GM12878 (cell line): ENCODE data around the gene NRXN3. TPM values are rescaled to one million over a fixed set of nuclear protein-coding genes. Genes with fewer than 3 reads are reported as not detected.
A peak's percentile ranks its signal among the peaks of the same experiment; 100 is the strongest.

Experiments used
- ATAC-seq: fragments of 200-7000 bp; cut with Tn5 transposase; 3 replicates; pipeline ENCODE4 v1.9.1; 2020; ENCODE audit warnings: mild to moderate bottlenecking, moderate library complexity
- BruUV-seq: library from RNA; stranded (reverse); fragments of 400-500 nt; replicated peaks from 2 replicates; lab custom pipeline; 2021; lab: Mats Ljungman, UMichigan
- CTCF ChIA-PET: fragments of 300-600 bp; sonication (Branson Sonifier 250); formaldehyde crosslinking; extraction: SDS; loops from one replicate; lab custom pipeline; 2021; ENCODE audit warnings: inconsistent platforms; lab: Yijun Ruan, JAX
- POLR2A ChIA-PET: fragments of 350-600 bp; formaldehyde crosslinking; extraction: SDS; loops from one replicate; lab custom pipeline; 2021; ENCODE audit warnings: inconsistent platforms; lab: Charles Lee
- RAD21 ChIA-PET: fragments of 300-600 bp; sonication (Branson Sonifier 250); formaldehyde crosslinking; loops from one replicate; lab custom pipeline; 2023; ENCODE audit warnings: antibody characterized with exemption; ENCODE audit not compliant: unreplicated experiment; lab: Charles Lee
- SMC1A ChIA-PET: fragments of 300-600 bp; sonication (Branson Sonifier 250); formaldehyde crosslinking; loops from one replicate; lab custom pipeline; 2023; ENCODE audit not compliant: unreplicated experiment, uncharacterized antibody; lab: Charles Lee
- DNase-seq: peaks from one replicate; pipeline ENCODE4 v3.0.0-alpha.2; 2011; ENCODE audit warnings: low read depth, low spot score
- FAIRE-seq: peaks from 3 replicates; lab custom pipeline; 2011; peaks lifted over from hg19 to GRCh38; lab: Jason Lieb, UNC
- H2AFZ ChIP-seq: 2 replicates; pipeline ENCODE4 v1.6.0; 2011; ENCODE audit warnings: low read depth, low read length, control low read depth; ENCODE audit not compliant: control insufficient read depth
- H3K27ac ChIP-seq: 2 replicates; pipeline ENCODE4 v1.5.1; 2011; ENCODE audit warnings: control low read depth; ENCODE audit not compliant: control insufficient read depth, insufficient read depth
- H3K27me3 ChIP-seq, 2 experiments: replicated peaks in 1 of 2; 2 replicates each; pipeline versions ENCODE4 v1.6.0 to v1.6.1; 2011; ENCODE audit warnings: low read length in 1 of 2; ENCODE audit not compliant: control insufficient read depth in 2 of 2, insufficient read depth in 2 of 2
- H3K36me3 ChIP-seq, 2 experiments: 2 replicates each; pipeline ENCODE4 v1.5.1; 2011; ENCODE audit warnings: low read length in 1 of 2; ENCODE audit not compliant: control insufficient read depth in 2 of 2, insufficient read depth in 2 of 2
- H3K4me1 ChIP-seq: 2 replicates; pipeline ENCODE4 v1.6.1; 2011; ENCODE audit warnings: mild to moderate bottlenecking, low read length, moderate library complexity, mixed read lengths; ENCODE audit not compliant: control insufficient read depth, insufficient read depth
- H3K4me2 ChIP-seq: 2 replicates; pipeline ENCODE4 v1.6.0; 2011; ENCODE audit warnings: control low read depth; ENCODE audit not compliant: control insufficient read depth, insufficient read depth
- H3K4me3 ChIP-seq: fragments of 200-600 bp; sonication (generic); 2 replicates; pipeline ENCODE4 v1.5.1; 2016
- H3K79me2 ChIP-seq: 2 replicates; pipeline ENCODE4 v1.6.0; 2011; ENCODE audit warnings: low read length; ENCODE audit not compliant: control insufficient read depth, insufficient read depth
- H3K9ac ChIP-seq: 2 replicates; pipeline ENCODE4 v1.8.0; 2011; ENCODE audit warnings: low read length, control low read depth, mixed read lengths; ENCODE audit not compliant: control insufficient read depth, insufficient read depth
- H3K9me3 ChIP-seq: replicated peaks from 3 replicates; pipeline ENCODE4 v1.5.1; 2011; ENCODE audit warnings: mild to moderate bottlenecking, low read length; ENCODE audit not compliant: control insufficient read depth, insufficient read depth
- H4K20me1 ChIP-seq: 2 replicates; pipeline ENCODE4 v1.6.0; 2011; ENCODE audit not compliant: control insufficient read depth, insufficient read depth
- KAT2A ChIP-seq: conservative IDR thresholded peaks from 2 replicates; pipeline ENCODE4 v1.6.1; 2011; ENCODE audit warnings: low read depth, low read length; ENCODE audit not compliant: control insufficient read depth
- MEF2B ChIP-seq: fragments of 450-650 bp; IDR thresholded peaks from 2 replicates; pipeline ENCODE4 v1.6.1; 2018; ENCODE audit warnings: mild to moderate bottlenecking, moderate library complexity; ENCODE audit not compliant: partially characterized antibody, poor library complexity, severe bottlenecking
- MTA2 ChIP-seq: fragments of 450-650 bp; IDR thresholded peaks from 2 replicates; pipeline ENCODE4 v1.6.1; 2016; ENCODE audit warnings: low read depth, mild to moderate bottlenecking, moderate library complexity
- MYB ChIP-seq: fragments of 150-350 bp; IDR thresholded peaks from 2 replicates; pipeline ENCODE4 v1.6.1; 2014; ENCODE audit warnings: mild to moderate bottlenecking, low read depth, low read length, borderline replicate concordance
- MYC ChIP-seq: IDR thresholded peaks from 2 replicates; pipeline ENCODE4 v1.6.1; 2011; ENCODE audit warnings: mild to moderate bottlenecking, low read length, moderate library complexity, inconsistent platforms; ENCODE audit not compliant: insufficient read depth, insufficient replicate concordance, insufficient read length, severe bottlenecking
- RELB ChIP-seq: fragments of 450-650 bp; IDR thresholded peaks from 2 replicates; pipeline ENCODE4 v1.6.1; 2017; ENCODE audit warnings: low read depth, mild to moderate bottlenecking, moderate library complexity
- RFX5 ChIP-seq: IDR thresholded peaks from 2 replicates; pipeline ENCODE4 v1.6.1; 2011; ENCODE audit warnings: low read depth, low read length, improper control_type of control experiment
- SIN3A ChIP-seq: IDR thresholded peaks from 2 replicates; pipeline ENCODE4 v1.6.1; 2012; ENCODE audit warnings: low read depth, low read length, improper control_type of control experiment
- SIX5 ChIP-seq: IDR thresholded peaks from 2 replicates; pipeline ENCODE4 v1.6.1; 2011; ENCODE audit warnings: mild to moderate bottlenecking, low read depth, low read length, moderate library complexity; ENCODE audit not compliant: severe bottlenecking
- SMAD1 ChIP-seq: fragments of 450-650 bp; IDR thresholded peaks from 2 replicates; pipeline ENCODE4 v1.6.1; 2018; ENCODE audit warnings: mild to moderate bottlenecking, low read depth; ENCODE audit not compliant: partially characterized antibody
- SRF ChIP-seq, 2 experiments: IDR thresholded peaks; 2 replicates each; pipeline ENCODE4 v1.6.1; 2011; ENCODE audit warnings: low read depth in 2 of 2, low read length in 2 of 2, mild to moderate bottlenecking in 1 of 2, moderate library complexity in 1 of 2
- TAF1 ChIP-seq: IDR thresholded peaks from 2 replicates; pipeline ENCODE4 v1.6.1; 2011; ENCODE audit warnings: mild to moderate bottlenecking, low read depth, low read length, borderline replicate concordance
- TCF3 ChIP-seq: IDR thresholded peaks from 2 replicates; pipeline ENCODE4 v1.6.1; 2012; ENCODE audit warnings: low read depth, mild to moderate bottlenecking, low read length, borderline replicate concordance; ENCODE audit not compliant: insufficient read depth
- USF2 ChIP-seq: IDR thresholded peaks from 2 replicates; pipeline ENCODE4 v1.6.1; 2011; ENCODE audit warnings: low read depth, low read length, improper control_type of control experiment, borderline replicate concordance
- WGBS: methylation state at CpG from one replicate; pipeline ENCODE4 v1.1.6; 2016; ENCODE audit warnings: low lambda C conversion rate; ENCODE audit not compliant: insufficient replicate concordance, insufficient coverage; ENCODE audit errors: missing lambda C conversion rate; 5-methylcytosine and 5-hydroxymethylcytosine counted together
- in situ Hi-C: fragments of 300-500 bp; cut with MboI; formaldehyde crosslinking; loops from 9 replicates; pipeline ENCODE4 v1.14.3; 2018; ENCODE audit warnings: mixed read lengths
- intact Hi-C: fragments of 100-400 bp; cut with micrococcal nuclease; formaldehyde crosslinking; loops from one replicate; pipeline ENCODE4 v1.14.2; 2022; ENCODE audit not compliant: unreplicated experiment
- polyA plus RNA-seq, 11 experiments: library from polyadenylated mRNA; depleted of rRNA in 4 of 11; unstranded in 6 of 11; stranded (reverse) in 5 of 11; fragments of >200 nt; fragmentation: Nextera tagmentation in 4 of 11; fragmentation: Illumina TruSeq in 1 of 11; extraction: Ambion mirVana in 4 of 11; extraction: Trizol in 1 of 11; gene quantifications; 1 replicate in 1 of 11; 2 replicates in 10 of 11; pipeline versions ENCODE4 v1.2.1 to v1.2.3, GENCODE V29; 2011 to 2016; ENCODE audit warnings: inconsistent platforms in 2 of 11, missing spikeins in 2 of 11, low read depth in 1 of 11
- total RNA-seq, 4 experiments: library from RNA; depleted of rRNA in 3 of 4; stranded (reverse); fragments of >200 nt in 3 of 4; fragmentation: Illumina TruSeq in 1 of 4; extraction: Trizol in 1 of 4; gene quantifications; 2 replicates each; pipeline versions ENCODE4 v1.2.1 to v1.2.3, GENCODE V29; 2013 to 2021

The NRXN3 gene
- total and polyA plus RNA-seq, 10 of the 15 experiments (the other 5 are each of a cell fraction or from before 2014, with no cell fraction given) = 0.52 to 3.3 (median 1.4) TPM

- TF ChIP-seq MTA2 (no peak), KAT2A (no peak)
Measured at GRCh38 chr14:79658769-79659168, 1488.6 kb downstream of the NRXN3 start (continued).

- no peaks in the 10 kb centered on the region for H3K36me3 ChIP-seq
- 25% methylated on average over 7 of the region's 7 CpGs for WGBS
- H3K4me1 ChIP-seq = no peaks in the 10 kb centered on the region
- no TSS peak for BruUV-seq
- H3K4me3 ChIP-seq = no peak overlapping the region
- RAD21 ChIA-PET = no interaction called here
- H3K79me2 ChIP-seq = no peaks in the 10 kb centered on the region
- CTCF ChIA-PET = no interaction called here
- peak; percentile 52; the same call in 2 of the 3 replicates for ATAC-seq
- FAIRE-seq = no peak
- H3K27me3 ChIP-seq = no peaks in the 10 kb centered on the region
- DNase-seq = peak; percentile 40
- H4K20me1 ChIP-seq = no peaks in the 10 kb centered on the region
- H3K27ac ChIP-seq = no peak overlapping the region
- POLR2A ChIA-PET = no interaction called here
- H3K4me2 ChIP-seq = no peak overlapping the region
- TF ChIP-seq MEF2B (no peak), USF2 (no peak), RFX5 (no peak), SIN3A (no peak), RELB (no peak), MYB (no peak), TCF3 (no peak), SIX5 (no peak), SRF (IDR thresholded peaks at IDR 0.05; ENCODE audit: low read depth in 2 of 2, low read length in 2 of 2) (no peak), SMAD1 (no peak), TAF1 (no peak), MYC (no peak)
- SMC1A ChIA-PET = no interaction called here
- no peak overlapping the region for H3K9ac ChIP-seq
- intact Hi-C loops (no loop called here), in situ Hi-C loops (no loop called here)
- H2AFZ ChIP-seq = no peak overlapping the region
- H3K9me3 ChIP-seq = no peaks in the 10 kb centered on the region; the same call in 2 of the 3 replicates
Measured at GRCh38 chr14:79660053-79660939, 1490.1 kb downstream of the NRXN3 start.
